GM19043 (cell line): ENCODE data around the gene GNLY.
"Not testable (repeated sequence)": the region's sequence is repeated elsewhere in the genome, so short reads cannot be mapped to it uniquely, and the experiment has no call there.

Experiments used
- ATAC-seq: cut with Tn5 transposase; IDR thresholded peaks from one replicate; pipeline ENCODE4 v1.9.1; 2021; ENCODE audit warnings: low read depth; ENCODE audit not compliant: unreplicated experiment

Gene GNLY

GRCh38 chr2:85694052-85695025, at the start of gene GNLY:
Gene GNLY (plus strand): TSS chr2:85694358. CDS start chr2:85694419, 61 bp downstream.
- no peak for ATAC-seq

- no peak for ATAC-seq
Measured at GRCh38 chr2:85644909-85645308, 49.2 kb upstream of the GNLY start.

- no peak for ATAC-seq
Measured at GRCh38 chr2:85646166-85646565, 48.0 kb upstream of the GNLY start.

GRCh38 chr2:85647823-85648526, 46.2 kb upstream of the GNLY start:
- ATAC-seq = no peak

GRCh38 chr2:85648619-85649018, 45.5 kb upstream of the GNLY start:
- no peak for ATAC-seq

- no peak for ATAC-seq
Measured at GRCh38 chr2:85649201-85650190, 44.7 kb upstream of the GNLY start.

- ATAC-seq = no peak
Measured at GRCh38 chr2:85650456-85650855, 43.7 kb upstream of the GNLY start.

- no peak for ATAC-seq
Measured at GRCh38 chr2:85651097-85651496, 43.1 kb upstream of the GNLY start.

- no peak for ATAC-seq
Measured at GRCh38 chr2:85652056-85652455, 42.1 kb upstream of the GNLY start.

GRCh38 chr2:85653996-85654395, 40.2 kb upstream of the GNLY start:
- no peak for ATAC-seq

- ATAC-seq = no peak
Measured at GRCh38 chr2:85655961-85656417, 38.2 kb upstream of the GNLY start.

- no peak for ATAC-seq
Measured at GRCh38 chr2:85656468-85656867, 37.7 kb upstream of the GNLY start.

- ATAC-seq = not testable (repeated sequence)
Measured at GRCh38 chr2:85657399-85657798, 36.8 kb upstream of the GNLY start.

- no peak for ATAC-seq
Measured at GRCh38 chr2:85659324-85659981, 34.7 kb upstream of the GNLY start.

- not testable (repeated sequence) for ATAC-seq
Measured at GRCh38 chr2:85660301-85660700, 33.9 kb upstream of the GNLY start.

GRCh38 chr2:85660725-85661124, 33.4 kb upstream of the GNLY start:
- no peak for ATAC-seq

GRCh38 chr2:85661139-85661858, 32.9 kb upstream of the GNLY start:
- no peak for ATAC-seq

GRCh38 chr2:85662899-85663593, 31.1 kb upstream of the GNLY start:
- ATAC-seq = no peak
